HG03108 (cell line): ENCODE data around the gene NAA50.

Experiments
- ATAC-seq: cut with Tn5 transposase; IDR thresholded peaks from one replicate; pipeline ENCODE4 v1.9.1; 2021; ENCODE audit warnings: moderate library complexity; ENCODE audit not compliant: unreplicated experiment

The NAA50 gene

DNA sequence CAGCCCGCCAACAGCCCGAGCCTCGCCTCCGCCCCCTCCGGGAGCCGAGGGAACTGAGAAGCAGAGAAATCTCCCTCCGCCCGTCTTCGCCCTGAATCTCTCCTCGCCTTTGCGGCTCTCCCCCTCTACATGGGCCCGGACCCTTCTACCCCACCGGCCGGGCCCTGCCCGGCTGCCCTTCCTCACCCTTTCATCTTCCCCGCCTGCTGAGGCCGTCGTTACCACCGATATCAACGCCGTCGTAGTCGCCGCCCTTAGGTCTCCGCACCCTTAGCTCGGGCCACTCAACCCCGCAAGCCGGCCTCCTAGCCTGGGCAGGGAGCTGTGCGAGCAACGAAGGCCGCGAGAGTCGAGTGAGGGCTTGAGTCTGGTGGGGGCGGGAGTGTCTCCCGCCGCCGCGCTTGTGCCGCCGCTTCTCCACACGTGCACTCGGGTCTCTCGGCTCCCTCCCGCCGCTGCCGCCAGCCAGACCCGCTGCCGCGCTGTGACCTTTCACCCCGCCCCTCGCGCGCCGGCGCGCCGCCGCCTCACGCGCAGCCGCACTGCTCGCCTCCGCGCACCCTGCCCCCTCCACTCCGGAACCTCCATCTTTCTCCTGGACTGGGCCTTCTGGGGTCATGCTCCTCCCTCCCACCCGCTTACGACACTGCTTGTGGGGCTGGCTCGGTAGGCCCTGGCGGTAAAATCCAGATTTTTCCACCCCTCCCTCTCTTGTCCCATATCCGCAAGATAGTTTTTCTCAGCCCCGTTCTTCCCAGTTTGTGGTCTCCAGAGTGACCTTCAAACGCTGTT lies at the start of gene NAA50:
Gene NAA50, minus strand, starts transcription at position 494 of the 792 bp plus-strand sequence. Its CDS starts 300 bp downstream, at position 194.
- ATAC-seq = peak; percentile 38

DNA sequence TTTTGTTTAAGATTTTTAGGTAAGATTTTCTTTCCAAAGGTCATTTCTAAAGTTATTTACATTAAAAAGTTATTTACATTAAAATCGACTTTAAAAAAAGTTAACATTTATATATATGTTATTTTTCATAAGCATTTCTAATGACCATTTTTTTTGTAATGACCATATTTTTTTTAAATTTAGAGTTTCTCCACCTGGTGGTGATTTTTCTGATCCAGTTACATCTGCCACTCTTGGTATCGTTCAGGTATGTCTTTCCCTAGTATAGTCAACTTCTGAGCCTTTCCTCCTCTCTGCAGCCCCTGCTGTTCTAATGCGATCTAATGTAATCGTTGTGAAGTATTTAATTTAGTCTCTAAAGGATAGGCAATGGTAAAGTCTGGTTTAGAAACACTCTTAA lies 49.6 kb upstream of the NAA50 start:
- no peak for ATAC-seq

DNA sequence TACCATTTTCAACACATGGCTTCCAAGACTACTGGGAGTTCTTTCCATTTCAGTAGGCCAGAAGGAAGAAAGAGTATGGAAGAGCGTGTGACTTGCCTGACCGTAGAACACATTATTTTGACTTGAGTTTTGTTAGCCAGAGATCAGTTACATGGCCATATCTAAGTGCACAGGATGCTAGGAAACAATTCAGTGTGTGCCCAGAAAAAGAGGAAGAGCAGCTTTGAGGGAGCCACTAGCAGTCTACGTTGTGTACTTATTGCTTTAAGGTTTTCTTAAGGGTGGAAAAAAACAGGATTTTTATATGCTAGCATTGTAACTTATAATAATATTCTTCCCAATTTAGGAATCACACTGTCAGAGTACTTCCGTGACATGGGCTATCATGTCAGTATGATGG lies 48.5 kb upstream of the NAA50 start:
- no peak for ATAC-seq

DNA sequence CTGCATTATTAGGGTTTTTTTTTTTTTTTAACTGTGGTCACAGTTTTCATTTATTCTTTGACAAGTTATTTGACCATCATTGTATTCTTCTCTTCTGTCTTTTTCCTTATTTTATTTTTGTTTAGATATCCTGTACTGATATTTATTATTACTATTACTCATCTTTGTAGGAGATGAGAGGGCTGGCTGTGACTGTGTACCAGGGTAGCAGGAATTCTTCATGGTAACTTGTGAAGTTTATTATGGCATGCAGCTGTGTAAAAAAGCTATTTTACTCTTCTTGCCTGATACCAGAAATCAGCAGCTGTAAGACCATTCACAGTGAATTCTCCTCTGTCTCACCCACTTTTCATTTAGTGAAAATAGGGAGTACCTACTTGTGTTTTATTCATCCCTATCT lies 45.3 kb upstream of the NAA50 start:
- ATAC-seq = no peak

DNA sequence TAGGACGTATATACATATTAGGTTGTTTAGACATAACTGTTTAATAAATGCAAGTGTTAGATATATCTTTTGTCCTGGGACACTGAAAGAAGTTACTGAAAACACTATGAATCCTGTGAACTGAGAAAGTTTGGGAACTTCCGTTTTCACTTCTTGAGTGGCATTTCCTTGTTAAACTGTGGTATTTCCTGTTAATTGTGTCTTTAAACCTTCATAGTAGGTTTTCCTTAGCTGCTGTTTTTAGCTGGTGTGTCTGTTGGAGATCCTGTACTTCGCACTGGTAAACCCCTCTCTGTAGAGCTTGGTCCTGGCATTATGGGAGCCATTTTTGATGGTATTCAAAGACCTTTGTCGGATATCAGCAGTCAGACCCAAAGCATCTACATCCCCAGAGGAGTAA lies 37.9 kb upstream of the NAA50 start:
- no peak for ATAC-seq

DNA sequence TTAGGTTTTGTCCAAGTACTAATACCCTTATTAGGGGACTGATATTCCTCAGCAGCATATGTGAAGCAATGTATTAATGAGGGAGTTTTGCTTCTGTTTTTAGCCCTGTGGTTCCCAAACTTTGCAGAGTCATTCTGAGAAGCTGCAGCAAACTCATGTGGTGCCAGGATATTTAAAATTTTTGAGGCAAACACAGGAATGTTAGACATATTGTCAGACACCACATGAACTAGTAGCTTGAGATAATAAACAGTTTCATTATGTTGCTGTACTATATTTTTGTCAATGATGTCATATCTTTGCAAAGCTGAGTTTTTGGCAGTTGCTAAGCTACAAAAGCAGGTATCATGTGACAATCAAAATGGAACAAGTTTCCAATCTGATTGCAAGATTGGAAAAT lies 37.4 kb upstream of the NAA50 start:
- ATAC-seq = peak; percentile 54

DNA sequence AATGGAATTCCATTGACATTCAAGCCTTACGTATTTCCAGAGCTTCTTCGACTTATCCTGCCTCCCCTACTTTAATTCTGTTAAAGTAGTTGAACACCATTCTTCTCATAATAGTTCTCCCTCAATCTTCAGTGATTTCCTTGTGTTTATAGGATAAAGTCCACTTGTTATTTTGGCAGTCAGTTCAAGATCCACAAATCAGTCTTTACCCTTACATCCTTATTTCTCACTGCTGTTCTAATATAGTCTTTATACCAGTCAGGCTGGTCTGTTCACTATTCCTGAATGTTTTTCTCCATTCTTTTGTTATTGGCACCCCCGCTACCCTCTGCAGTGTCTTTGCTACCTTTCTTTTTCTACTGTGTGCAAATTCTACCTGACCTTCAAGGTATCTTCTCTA lies 30.5 kb upstream of the NAA50 start:
- no peak for ATAC-seq

DNA sequence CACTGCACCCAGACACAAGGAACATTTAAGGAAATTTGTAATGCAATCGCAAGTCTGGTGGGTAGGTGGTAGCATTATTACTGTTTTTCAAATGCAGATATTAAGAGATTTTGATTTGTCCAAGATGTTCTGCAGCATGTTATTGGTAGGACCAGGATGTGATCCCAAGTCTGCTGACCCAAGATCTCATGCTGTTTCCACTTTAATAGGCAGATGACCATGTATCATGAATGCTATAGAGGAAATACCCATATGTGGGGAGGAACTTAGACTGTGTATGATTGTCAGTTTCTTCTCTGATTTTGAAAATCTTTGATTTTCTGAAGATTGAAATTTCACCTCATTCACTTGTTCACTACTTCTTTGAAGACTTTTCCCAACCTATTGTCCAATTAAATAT lies 29.5 kb upstream of the NAA50 start:
- no peak for ATAC-seq

DNA sequence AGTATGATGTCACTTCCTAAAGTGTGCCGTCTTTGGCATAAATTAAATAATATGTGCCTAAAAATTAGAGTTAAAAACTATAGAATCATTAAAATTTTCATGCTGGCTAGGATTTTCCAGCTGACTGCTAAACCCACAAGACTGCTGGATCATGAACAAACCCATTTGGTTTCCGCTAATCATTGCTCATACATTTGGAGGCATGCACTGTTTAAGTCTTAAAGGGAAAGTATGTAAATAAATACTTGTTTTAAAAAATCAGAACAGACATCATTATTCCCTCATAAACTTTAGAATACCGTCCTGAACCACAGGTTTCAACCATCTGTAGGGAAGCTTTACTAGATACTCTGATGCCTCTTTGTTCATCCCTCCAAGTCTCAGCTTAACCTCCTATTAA lies 27.3 kb upstream of the NAA50 start:
- no peak for ATAC-seq

DNA sequence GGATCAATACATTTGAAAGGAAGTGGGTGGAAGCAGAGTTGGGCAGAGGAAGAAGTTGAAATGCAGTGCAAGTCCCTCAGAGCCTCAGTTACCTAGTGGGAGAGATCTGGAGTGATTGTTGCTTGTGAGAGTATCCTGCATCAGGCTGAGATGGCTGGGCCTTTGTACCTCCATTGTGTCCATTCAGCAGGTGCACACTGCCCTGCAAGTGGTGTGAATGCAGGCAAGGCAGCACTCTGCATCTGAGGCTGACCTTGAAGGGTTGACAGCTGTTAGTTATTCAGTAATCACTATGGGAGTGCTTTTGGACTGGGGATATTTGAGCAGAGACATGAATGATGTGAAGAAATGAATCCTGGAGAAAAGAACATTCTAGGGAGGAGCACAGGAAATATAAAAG lies 25.9 kb upstream of the NAA50 start:
- ATAC-seq = no peak

DNA sequence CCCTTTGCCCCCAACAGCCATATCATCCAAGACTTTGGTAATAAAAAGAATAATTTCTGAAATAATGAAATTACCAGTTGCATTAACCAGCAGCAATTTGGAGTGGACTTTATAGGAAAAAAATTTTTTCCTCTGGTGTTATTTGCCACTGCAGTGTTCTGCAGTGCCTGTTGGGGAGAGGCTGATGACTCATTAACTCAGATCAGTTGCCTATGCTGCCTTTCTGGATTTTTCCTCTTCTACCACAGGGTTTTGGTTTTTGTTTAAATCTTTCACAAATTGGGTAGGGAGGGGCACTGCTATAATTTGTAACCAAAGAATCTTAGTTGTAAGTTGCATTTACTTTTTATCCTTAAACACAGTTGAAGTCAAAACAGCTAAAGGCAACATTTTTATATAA lies 23.5 kb upstream of the NAA50 start:
- ATAC-seq = peak; percentile 85

DNA sequence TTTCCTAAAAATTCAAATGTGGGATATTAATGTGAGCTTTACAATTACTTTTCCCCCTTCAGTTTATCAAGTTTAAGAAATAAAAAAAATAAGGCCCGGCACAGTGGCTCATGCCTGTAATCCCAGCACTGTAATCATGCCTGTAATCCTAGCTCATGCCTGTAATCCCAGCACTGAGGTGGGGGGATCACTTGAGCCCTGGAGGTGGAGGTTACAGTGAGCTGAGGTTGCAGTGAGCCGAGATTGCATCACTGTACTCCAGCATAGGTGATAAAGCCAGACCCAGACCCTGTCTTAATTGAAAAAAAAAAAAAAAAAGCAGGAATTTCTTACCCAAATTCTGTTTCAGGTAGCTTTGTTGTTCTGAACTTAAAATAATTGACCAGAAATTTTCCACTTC lies 18.6 kb upstream of the NAA50 start:
- ATAC-seq = no peak

DNA sequence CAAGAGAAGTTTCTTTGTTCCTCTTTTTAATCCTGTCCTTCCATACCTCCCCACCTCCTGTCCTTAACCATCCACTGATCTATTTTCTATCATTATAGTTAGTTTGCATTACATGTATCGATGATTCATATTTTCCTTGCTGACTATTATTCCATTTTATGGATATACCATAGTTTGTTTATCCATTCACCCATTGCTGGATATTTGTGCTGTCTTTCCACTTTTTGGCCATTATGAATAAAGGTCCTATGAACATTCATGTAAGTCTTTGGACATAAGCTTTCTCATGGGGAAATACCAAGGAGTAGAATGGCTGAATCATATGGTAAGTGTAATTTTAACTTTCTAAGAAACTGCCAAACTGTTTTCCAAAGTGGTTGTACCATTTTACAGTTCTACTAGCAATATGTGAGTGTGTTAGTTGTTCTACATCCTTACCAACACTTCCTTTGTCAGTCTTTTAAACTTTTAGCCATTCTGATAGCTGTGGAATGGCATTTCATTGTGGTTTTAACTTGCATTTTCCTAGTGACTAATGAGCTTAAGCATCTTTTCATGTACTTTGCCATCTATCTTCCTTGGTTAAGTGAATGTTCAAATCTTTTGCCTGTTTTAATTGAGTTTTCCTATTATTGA lies 12.5 kb upstream of the NAA50 start:
- ATAC-seq = no peak

DNA sequence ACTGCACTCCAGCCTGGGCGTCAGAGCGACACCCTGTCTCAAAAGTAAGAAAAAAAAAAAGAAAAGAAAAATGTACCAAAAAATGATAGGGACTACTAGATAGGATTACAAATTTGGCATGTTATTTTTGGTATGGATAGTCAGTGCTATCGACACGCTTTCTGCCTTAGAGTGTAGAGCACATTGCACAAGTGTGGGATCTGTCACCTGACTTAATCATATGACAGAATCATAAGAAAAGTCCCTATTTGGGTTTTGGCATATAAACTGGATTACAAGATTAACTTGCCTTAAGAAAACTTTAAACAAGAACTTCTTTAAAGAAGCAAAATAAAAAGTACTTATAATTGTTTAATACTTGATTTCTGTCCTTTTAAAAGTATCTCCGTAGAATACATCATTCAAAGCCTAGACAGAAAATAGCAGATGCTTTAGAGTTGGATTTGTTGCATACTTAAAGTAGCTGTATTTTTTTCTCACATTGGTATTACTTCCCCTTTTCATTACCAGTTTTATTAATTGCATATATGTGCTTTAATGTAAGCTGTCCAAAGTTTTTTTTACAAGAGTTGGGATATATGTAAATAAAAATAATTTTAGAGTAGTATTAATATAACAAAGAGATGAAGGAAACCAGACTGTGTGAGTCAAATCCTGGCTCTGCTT lies 8.6 kb upstream of the NAA50 start:
- ATAC-seq = no peak

DNA sequence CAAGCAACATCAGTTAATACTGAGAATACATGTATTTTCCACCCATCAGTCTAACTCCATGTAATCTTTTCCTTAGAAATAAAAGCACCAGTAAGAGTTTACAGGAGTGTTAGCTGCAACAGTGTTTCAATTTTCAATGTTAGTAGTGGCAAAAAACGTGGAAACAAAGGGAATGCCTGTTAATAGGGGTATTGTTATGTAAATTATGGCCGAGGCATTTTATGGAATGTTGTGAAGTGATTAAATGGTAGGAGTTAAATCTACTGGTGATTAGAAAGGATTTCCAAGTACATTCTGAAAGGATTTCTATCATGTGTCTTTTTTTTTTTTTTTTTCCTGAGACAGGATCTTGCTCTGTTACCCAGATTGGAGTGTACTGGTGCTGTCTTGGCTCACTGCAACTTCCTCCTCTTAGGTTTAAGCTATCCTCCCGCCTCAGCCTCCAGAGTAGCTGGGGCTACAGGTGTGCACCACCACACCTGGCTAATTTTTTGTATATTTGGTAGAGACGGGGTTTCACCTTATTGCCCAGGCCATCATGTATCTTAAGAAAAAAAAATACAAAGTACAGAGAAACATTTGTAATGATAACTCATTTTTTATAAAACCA lies 7.4 kb upstream of the NAA50 start:
- no peak for ATAC-seq

DNA sequence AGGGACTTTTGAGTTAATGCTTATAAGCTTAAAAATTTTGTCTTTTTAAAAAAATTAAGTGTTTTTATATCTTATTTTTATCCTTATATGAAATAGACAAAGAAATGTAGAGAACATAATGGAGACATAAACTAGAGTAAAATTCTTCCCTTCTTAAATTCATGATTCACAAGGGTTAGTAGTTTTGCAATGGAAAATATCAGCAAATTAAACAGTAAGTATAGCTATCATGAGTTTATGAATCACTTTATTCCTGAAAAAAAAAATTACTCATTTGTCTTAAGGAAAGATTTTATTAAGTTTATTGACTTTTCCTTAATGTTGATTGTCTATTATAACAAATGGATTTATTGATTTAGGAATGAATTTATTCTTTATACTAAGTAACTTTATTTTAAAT lies 5.1 kb upstream of the NAA50 start:
- ATAC-seq = no peak

DNA sequence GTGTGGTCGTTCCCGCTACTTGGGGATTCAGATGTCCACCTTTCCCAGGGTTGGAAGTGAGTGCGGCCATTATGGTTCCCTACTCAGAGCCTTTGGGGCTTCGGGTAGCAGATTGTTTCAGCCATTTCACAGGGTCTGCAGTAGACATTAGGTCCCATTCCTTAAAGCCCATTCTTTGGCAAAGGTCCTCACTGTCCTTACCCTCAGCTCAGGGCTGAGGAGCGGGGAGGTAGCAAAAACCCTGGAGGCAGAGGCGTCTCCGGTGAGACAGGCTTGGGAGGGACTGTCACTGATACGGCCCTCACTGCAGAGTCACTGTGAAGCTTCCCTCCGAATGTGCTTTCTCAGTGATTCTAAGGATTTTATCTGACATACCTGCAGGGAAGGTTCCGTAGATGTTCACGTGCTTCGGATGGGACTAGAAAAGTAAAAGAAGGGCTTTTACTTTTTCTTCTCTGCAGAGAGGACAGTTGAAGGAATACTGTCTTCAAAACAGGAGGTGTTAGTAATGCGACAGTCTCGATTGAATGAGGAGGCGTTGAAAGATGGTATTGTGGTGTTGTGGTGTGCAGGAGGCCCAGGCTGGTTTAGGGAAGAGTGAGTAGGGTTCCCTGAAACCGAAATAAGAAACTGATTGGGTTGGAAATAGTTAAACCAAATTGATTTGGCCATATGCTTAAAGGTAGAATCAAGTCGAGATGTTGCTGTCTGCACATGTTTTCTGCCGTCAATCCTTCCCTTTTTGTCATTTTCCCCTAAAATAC lies 1.4 kb upstream of the NAA50 start:
- no peak for ATAC-seq

DNA sequence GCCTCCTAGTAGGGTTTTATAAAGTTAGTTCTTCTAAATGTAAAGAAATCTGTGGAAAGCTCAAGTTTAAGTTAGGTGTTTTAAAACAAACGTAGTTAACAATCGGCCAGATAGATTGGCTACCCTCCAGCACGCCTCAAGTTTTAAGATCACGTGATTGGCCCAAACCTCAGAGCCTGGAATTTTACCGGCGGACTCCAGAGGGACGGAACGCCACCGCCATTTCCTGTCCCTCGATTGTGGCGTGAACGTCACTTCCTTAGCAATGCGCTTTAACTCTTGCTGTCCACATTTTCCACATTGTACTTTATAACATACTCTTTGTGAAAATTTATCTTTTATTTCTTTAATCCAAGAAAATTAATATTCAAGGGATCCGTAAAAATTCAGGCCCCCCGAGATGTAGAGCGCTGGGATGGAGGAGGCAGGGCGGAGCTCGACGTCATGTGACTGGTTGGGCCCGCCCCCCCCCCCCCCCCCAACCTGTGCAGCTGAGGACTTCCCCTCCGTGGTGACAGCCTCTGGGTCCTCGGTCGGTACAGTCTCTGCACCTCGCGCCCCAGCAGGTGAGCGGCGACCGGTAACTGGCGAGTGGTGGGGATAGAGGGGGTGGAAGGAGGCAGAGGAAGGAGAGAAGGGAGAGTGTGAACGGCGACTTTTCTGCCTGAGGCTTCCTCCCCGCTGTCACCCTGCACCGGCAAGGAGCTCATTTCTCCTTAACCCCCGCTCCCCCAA lies 666 bp upstream of the NAA50 start, which contains the start of gene ATP6V1A:
Gene ATP6V1A, plus strand, starts transcription at position 488 of the 735 bp plus-strand sequence. CDS start 31,719 bp downstream, outside the sequence.
- ATAC-seq = peak; percentile 33

DNA sequence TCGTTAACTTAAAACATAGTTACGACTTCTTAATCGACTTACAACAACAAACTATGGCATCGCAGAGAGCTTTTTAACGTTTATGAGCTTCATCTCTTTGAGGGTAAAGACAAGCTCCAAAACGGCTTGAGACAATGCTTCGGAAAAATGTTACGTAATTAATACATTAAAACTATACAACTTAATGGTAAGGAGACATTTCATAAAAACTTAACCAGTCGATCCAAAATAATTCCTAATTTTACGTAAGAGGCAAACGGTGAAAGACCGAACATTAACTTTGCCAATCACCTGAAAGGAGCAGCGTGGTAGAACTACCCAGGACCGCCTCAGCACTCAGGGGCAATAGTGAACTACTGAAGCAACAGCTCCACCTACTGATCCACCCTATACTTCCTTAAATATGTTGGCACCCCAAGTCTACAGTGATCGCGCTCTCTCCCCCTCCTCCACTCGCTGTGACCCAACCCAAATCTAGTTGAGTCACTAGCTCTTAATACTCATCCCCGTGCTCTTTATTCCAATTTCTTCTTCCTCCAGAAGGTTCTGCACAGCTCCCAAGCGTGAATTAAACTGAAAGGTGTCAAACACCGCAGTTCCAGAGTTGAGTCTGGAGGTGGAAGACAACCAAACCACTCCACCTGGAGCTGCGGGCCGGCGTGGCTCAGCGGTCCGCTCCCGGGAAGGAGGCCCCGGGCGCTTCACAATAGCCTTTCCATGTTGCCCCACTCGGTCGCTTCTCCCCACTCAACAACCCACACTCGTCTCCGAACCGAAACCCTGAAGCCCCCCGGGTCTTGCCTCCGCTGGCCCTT lies 901 bp downstream of the NAA50 start:
- peak; percentile 59 for ATAC-seq
